ENCODE results near the gene VNN1. TPM values are rescaled to one million over a fixed set of nuclear protein-coding genes. Genes with fewer than 3 reads are reported as not detected.

VNN1 gene
- total RNA-seq, 1 donor from 2014 or later, result 0.07 TPM

- Histone ChIP-seq H3K4me2 (ENCODE audit: low read length) (no peak overlapping the region), H2AFZ (ENCODE audit: low read depth, low read length) (no peak overlapping the region), H3K9me3 (ENCODE audit: insufficient read depth, low read depth, low read length) (no peaks in the 10 kb centered on the region), H3K79me2 (ENCODE audit: insufficient read depth, low read length) (no peaks in the 10 kb centered on the region), H3K27ac (ENCODE audit: low read depth, low read length) (no peak overlapping the region), H3K4me1 (ENCODE audit: insufficient read depth, low read length) (no peaks in the 10 kb centered on the region), H4K20me1 (ENCODE audit: insufficient read depth, low read length) (no peaks in the 10 kb centered on the region), H3K36me3 (ENCODE audit: insufficient read depth, low read length) (no peaks in the 10 kb centered on the region), H3K4me3 (ENCODE audit: insufficient read depth, low read depth, low read length) (no peak overlapping the region), H3K27me3 (ENCODE audit: insufficient read depth, low read length) (peaks cover 2% of the 10 kb centered on the region), H3K9ac (ENCODE audit: low read length) (no peak overlapping the region)
- Mint-ChIP-seq H3K27me3 (ENCODE audit: low read depth, unreplicated experiment) (no peaks in the 10 kb centered on the region), H3K4me3 (ENCODE audit: unreplicated experiment) (no peak overlapping the region), H3K36me3 (ENCODE audit: low read depth, unreplicated experiment) (no peaks in the 10 kb centered on the region), H3K9me3 (ENCODE audit: unreplicated experiment) (no peaks in the 10 kb centered on the region), H3K27ac (ENCODE audit: unreplicated experiment) (no peak overlapping the region), H3K4me1 (ENCODE audit: low read depth, unreplicated experiment) (no peaks in the 10 kb centered on the region)
- no peak for DNase-seq (ENCODE audit: low read depth)
- no peak for TF ChIP-seq CTCF (IDR thresholded peaks at IDR 0.05; ENCODE audit: insufficient read depth, low read depth, low read length)
- TF ChIP-seq EZH2 (IDR thresholded peaks at IDR 0.05; ENCODE audit: insufficient read depth, low read length), result no peak
- no peak for FAIRE-seq
Measured at GRCh38 chr6:132671295-132671694, 42.6 kb downstream of the VNN1 start.

DNA sequence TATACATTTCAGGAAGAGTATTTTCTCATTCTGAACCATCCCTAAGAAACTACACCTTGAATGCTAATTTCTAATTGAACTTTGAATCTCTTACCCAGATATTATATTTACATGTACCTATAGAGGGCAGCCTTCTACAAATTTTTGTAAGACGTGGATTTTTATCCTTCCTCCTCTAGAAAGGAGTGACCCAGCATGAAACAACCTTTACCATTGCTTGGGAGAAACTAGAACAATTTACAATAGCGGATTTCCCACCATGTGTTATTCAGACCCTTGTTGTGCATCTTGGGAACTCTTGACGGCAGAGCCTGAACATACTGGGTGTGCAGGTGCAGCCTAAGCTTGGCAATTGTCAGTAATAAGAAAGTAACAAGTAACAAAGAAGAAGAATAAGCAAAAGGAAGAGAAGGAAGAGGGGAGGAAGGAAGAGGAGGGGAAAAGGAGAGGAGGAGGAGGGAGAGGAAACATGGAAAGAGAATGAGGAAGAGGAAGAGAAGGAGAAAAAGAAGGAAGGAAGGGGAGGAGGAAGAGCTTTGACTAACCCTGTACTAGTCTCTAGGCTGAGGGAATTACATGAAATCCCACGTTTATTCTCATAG lies 44.1 kb downstream of the VNN1 start:
- H3K27me3 ChIP-seq (ENCODE audit: insufficient read depth, low read length), result peaks cover 2% of the 10 kb centered on the region
- Mint-ChIP-seq H3K27ac (ENCODE audit: unreplicated experiment) (no peak overlapping the region), H3K4me1 (ENCODE audit: low read depth, unreplicated experiment) (no peaks in the 10 kb centered on the region), H3K36me3 (ENCODE audit: low read depth, unreplicated experiment) (no peaks in the 10 kb centered on the region), H3K4me3 (ENCODE audit: unreplicated experiment) (no peak overlapping the region), H3K27me3 (ENCODE audit: low read depth, unreplicated experiment) (no peaks in the 10 kb centered on the region), H3K9me3 (ENCODE audit: unreplicated experiment) (peaks cover 1% of the 10 kb centered on the region)
- H3K4me2 ChIP-seq (ENCODE audit: low read length), result no peak overlapping the region
- H3K4me1 ChIP-seq (ENCODE audit: insufficient read depth, low read length), result no peaks in the 10 kb centered on the region
- TF ChIP-seq EZH2 (IDR thresholded peaks at IDR 0.05; ENCODE audit: insufficient read depth, low read length) (no peak), CTCF (IDR thresholded peaks at IDR 0.05; ENCODE audit: insufficient read depth, low read depth, low read length) (peak; percentile 57)
- FAIRE-seq (no peak), DNase-seq (ENCODE audit: low read depth) (no peak)
- H3K36me3 ChIP-seq (ENCODE audit: insufficient read depth, low read length), result no peaks in the 10 kb centered on the region
- H3K27ac ChIP-seq (ENCODE audit: low read depth, low read length), result no peak overlapping the region
- H3K9ac ChIP-seq (ENCODE audit: low read length), result no peak overlapping the region
- no peaks in the 10 kb centered on the region for H4K20me1 ChIP-seq (ENCODE audit: insufficient read depth, low read length)
- no peak overlapping the region for H2AFZ ChIP-seq (ENCODE audit: low read depth, low read length)
- H3K9me3 ChIP-seq (ENCODE audit: insufficient read depth, low read depth, low read length), result no peaks in the 10 kb centered on the region
- H3K79me2 ChIP-seq (ENCODE audit: insufficient read depth, low read length), result no peaks in the 10 kb centered on the region
- no peak overlapping the region for H3K4me3 ChIP-seq (ENCODE audit: insufficient read depth, low read depth, low read length)

DNA sequence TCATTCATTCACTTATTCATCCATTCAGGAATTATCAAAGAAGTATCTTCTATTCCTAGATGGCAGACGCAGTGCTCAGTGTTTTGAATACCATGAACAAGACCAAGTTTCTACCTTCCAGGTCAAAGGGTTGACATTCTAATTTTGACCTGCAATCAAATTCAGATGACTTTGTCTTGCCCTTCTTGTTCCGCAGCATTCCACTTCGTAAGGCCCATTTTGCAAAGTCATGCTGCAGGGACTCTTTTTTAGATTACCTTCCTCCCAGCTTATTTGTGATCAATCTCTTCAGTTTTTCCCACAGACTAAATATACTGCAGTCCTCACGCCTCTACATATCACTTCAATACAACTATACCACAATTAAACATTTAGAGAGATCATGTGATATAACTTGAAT lies 47.7 kb downstream of the VNN1 start:
- Histone ChIP-seq H3K27me3 (ENCODE audit: insufficient read depth, low read length) (peaks cover 2% of the 10 kb centered on the region), H3K4me1 (ENCODE audit: insufficient read depth, low read length) (no peaks in the 10 kb centered on the region), H3K9ac (ENCODE audit: low read length) (no peak overlapping the region), H3K27ac (ENCODE audit: low read depth, low read length) (no peak overlapping the region), H2AFZ (ENCODE audit: low read depth, low read length) (no peak overlapping the region), H3K4me2 (ENCODE audit: low read length) (no peak overlapping the region), H3K79me2 (ENCODE audit: insufficient read depth, low read length) (no peaks in the 10 kb centered on the region), H3K36me3 (ENCODE audit: insufficient read depth, low read length) (no peaks in the 10 kb centered on the region), H3K9me3 (ENCODE audit: insufficient read depth, low read depth, low read length) (no peaks in the 10 kb centered on the region), H3K4me3 (ENCODE audit: insufficient read depth, low read depth, low read length) (no peak overlapping the region), H4K20me1 (ENCODE audit: insufficient read depth, low read length) (no peaks in the 10 kb centered on the region)
- TF ChIP-seq EZH2 (IDR thresholded peaks at IDR 0.05; ENCODE audit: insufficient read depth, low read length) (no peak), CTCF (IDR thresholded peaks at IDR 0.05; ENCODE audit: insufficient read depth, low read depth, low read length) (no peak)
- Mint-ChIP-seq H3K27me3 (ENCODE audit: low read depth, unreplicated experiment) (no peaks in the 10 kb centered on the region), H3K36me3 (ENCODE audit: low read depth, unreplicated experiment) (no peaks in the 10 kb centered on the region), H3K4me3 (ENCODE audit: unreplicated experiment) (no peak overlapping the region), H3K27ac (ENCODE audit: unreplicated experiment) (no peak overlapping the region), H3K9me3 (ENCODE audit: unreplicated experiment) (peaks cover 4% of the 10 kb centered on the region), H3K4me1 (ENCODE audit: low read depth, unreplicated experiment) (no peaks in the 10 kb centered on the region)
- DNase-seq (ENCODE audit: low read depth) (no peak), FAIRE-seq (no peak)
